Lower leg skin (tissue), 3 donors: Measurements from ENCODE around the gene CAPN12.

ENCODE experiments used
- POLR2A ChIP-seq, 2 donors: fragments of 450-650 bp; IDR thresholded peaks; one replicate each; pipeline ENCODE4 v1.6.1; 2016 to 2017; ENCODE audit warnings: antibody characterized with exemption in 2 of 2, mild to moderate bottlenecking in 1 of 2, moderate library complexity in 1 of 2
- TF ChIP-seq, protein P1 (sequence below), 3 donors: fragments of 450-650 bp; IDR thresholded peaks; one replicate each; pipeline ENCODE4 v1.5.1; 2016; ENCODE audit warnings: antibody characterized with exemption in 3 of 3, mild to moderate bottlenecking in 3 of 3, moderate library complexity in 2 of 3

DNA sequence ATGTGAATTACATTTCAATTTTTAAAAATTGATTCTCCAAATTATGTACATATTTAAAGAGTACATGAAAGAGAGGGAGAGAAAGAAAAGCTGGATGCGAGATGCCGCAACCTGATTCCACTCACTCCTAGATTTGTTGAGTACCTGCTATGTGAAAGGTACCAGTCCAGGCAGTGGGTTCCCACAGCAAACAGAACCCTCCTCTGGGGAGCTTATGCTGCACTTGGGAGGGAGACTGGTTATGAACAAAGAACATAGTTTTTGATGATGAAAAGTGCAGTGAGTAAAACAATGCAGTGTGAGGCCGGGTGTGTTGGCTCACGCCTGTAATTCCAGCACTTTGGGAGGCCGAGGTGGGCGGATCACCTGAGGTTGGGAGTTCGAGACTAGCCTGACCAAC lies 53.4 kb downstream of the CAPN12 start:
- TF ChIP-seq, protein P1, sequence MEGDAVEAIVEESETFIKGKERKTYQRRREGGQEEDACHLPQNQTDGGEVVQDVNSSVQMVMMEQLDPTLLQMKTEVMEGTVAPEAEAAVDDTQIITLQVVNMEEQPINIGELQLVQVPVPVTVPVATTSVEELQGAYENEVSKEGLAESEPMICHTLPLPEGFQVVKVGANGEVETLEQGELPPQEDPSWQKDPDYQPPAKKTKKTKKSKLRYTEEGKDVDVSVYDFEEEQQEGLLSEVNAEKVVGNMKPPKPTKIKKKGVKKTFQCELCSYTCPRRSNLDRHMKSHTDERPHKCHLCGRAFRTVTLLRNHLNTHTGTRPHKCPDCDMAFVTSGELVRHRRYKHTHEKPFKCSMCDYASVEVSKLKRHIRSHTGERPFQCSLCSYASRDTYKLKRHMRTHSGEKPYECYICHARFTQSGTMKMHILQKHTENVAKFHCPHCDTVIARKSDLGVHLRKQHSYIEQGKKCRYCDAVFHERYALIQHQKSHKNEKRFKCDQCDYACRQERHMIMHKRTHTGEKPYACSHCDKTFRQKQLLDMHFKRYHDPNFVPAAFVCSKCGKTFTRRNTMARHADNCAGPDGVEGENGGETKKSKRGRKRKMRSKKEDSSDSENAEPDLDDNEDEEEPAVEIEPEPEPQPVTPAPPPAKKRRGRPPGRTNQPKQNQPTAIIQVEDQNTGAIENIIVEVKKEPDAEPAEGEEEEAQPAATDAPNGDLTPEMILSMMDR (IDR thresholded peaks at IDR 0.05) = no peak
- no peak for TF ChIP-seq POLR2A (IDR thresholded peaks at IDR 0.05)
